ENCODE results near the gene ZNF143.
"Not testable (repeated sequence)": the region's sequence is repeated elsewhere in the genome, so short reads cannot be mapped to it uniquely, and the experiment has no call there.

ZNF143 gene

DNA sequence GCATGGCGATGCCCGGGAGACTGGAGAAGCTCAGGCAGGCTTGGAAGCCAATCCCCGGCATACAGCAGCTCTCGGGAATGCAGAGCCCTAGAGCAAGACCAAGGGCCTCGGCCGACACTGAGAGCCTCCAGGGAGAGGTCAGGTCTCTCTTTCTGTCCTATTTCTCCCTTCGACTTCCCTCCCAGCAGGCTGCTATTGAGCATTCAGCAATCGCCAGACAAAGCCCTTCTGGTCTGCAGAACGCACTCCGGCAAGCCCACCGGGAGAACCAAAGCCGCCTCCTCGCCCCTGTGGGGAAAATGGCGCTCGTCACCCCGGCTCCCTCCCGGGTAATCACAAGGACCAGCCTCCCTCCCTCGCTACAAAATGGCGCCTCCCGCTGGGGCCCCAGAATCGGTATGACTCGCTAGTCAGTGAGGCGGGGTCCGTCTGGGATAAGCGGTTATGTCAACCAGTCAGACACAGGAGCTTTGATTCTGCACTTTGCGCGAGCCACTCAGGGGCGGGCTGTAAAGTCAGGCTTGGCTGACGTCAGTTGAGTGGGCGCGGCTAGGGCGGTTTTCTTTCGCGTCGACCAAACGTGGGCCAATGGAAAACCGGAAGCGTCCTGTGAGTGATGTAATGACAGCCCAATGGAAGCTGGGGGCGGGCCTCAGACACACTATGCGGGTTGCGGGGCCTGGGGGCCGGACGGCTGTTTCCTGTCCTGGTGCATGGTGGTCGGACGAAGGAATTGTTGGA is at the start of gene ZNF143:
Gene ZNF143, plus strand, starts transcription at position 691 of the 741 bp plus-strand sequence. CDS start 10,297 bp downstream, outside the sequence.
- FAIRE-seq, result peak; percentile 83
- peak; percentile 72 for TF ChIP-seq POLR2A (IDR thresholded peaks at IDR 0.05; ENCODE audit: low read depth, low read length)
- DNase-seq (ENCODE audit: insufficient read length, low spot score), result peak; percentile 98

DNA sequence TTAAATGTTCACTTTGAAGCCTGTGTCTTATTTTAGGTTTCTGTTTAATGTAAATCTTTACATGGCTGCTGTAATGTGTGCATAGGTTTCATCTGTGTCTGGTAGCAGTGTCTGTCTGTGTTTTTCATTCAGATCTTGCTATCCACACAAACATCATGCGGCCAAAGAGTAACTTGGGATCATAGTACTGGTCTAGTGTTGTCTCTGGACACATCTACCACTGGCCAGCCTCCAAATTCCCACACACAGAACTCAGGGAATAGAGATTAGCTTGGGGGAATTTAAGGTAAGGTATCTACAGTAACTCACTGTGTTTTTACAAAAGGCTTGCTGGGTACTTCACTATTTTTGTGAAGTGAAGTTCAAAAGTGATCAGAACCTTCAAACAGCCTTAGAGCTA is 32.1 kb upstream of the ZNF143 start:
- no peak for DNase-seq (ENCODE audit: insufficient read length, low spot score)
- no peak for TF ChIP-seq POLR2A (IDR thresholded peaks at IDR 0.05; ENCODE audit: low read depth, low read length)
- FAIRE-seq, result peak; percentile 81

DNA sequence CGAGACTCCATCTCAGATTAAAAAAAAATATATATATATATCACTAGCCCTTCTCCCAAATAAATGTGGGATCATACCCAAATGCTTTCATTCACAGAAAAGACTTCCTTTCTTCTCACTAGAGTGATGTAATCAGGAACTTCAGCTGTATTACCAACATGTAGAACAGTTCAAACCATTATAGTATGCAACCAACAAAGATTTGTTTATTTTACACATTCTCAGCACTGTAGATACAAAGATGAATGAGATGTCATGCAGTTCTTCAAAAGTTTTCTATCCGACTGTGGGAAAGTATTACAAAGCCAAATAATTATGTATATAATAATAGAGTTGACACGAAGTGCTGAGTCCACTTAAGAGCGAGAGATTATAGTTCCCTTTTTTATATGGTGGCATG is 22.2 kb upstream of the ZNF143 start:
- DNase-seq (ENCODE audit: insufficient read length, low spot score), result no peak
- no peak for FAIRE-seq
- no peak for TF ChIP-seq POLR2A (IDR thresholded peaks at IDR 0.05; ENCODE audit: low read depth, low read length)

DNA sequence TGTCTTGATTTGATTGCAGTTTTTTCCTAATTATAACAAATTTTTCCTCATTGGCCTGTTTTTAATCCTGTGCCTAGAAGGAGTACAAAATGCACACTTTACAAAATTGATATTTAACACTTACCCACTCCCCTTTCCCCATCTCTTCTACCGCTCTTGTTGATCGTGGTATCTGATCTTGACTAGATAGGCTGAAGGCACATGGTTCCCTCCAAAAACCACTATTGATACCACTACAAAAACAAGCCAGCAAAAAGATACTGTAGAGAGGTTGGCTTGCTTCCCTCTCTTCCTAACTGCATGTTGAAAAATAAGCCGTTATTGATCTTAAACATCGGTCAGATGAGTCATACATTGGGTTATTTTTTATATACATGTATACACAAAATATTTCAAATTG is 14.6 kb upstream of the ZNF143 start:
- DNase-seq (ENCODE audit: insufficient read length, low spot score), result no peak
- no peak for FAIRE-seq
- no peak for TF ChIP-seq POLR2A (IDR thresholded peaks at IDR 0.05; ENCODE audit: low read depth, low read length)

- FAIRE-seq, result no peak
Observed at GRCh38 chr11:9448576-9449352, 12.0 kb upstream of the ZNF143 start.

GRCh38 chr11:9452023-9452422 is 8.8 kb upstream of the ZNF143 start:
- not testable (repeated sequence) for DNase-seq (ENCODE audit: insufficient read length, low spot score); FAIRE-seq

More at GRCh38 chr11:9448576-9449352, 12.0 kb upstream of the ZNF143 start:
- TF ChIP-seq POLR2A (IDR thresholded peaks at IDR 0.05; ENCODE audit: low read depth, low read length), result no peak
- no peak for DNase-seq (ENCODE audit: insufficient read length, low spot score)

DNA sequence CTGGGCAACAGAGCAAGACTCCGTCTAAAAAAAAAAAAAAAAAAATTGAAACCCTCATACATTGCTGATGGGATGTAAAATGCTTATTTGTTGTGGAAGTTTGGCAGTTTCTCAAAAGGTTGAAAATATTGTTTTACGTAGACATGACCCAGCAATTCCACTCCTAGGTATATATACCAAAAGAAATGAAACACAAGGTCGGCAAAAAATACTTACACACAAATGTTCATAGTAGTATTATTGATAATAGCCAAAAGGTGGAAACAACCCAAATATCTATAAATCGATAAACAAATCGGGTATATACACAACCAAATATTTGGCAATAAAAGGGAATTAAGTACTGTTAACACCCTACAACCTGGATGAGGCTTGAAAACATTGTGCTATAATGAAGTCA is 5.1 kb upstream of the ZNF143 start:
- DNase-seq (ENCODE audit: insufficient read length, low spot score), result no peak
- no peak for FAIRE-seq
- no peak for TF ChIP-seq POLR2A (IDR thresholded peaks at IDR 0.05; ENCODE audit: low read depth, low read length)

DNA sequence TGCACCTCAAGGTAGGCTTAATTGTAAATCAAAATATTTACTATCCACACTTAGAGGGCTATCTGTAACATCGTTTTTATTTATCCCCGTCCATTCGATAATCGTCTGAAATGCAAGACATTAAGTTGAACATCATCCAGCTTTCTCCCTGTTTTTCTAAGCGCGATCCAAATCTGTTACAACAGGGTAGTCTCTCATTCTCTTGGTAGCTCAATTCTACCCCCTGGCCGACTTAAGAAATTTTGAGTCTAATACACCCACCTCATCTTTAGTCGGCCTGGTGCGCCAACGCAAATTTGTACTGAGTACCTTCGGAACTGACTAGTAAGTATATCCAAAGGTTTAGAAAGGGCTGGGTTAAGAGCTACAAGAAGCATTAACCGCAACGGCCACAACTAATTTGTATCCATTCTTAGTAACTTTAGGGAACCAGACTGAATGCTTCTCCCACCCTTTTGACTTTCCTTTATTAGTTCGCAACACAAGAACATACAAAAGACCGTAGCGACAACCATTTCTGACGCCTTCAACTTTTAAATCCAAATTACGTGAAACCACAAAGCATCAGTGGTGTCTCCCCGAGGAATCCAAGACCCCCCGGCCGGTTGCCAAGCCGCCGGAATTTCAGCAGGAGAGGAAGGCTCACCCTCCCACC is 1.0 kb upstream of the ZNF143 start:
- TF ChIP-seq POLR2A (IDR thresholded peaks at IDR 0.05; ENCODE audit: low read depth, low read length), result no peak
- no peak for FAIRE-seq
- no peak for DNase-seq (ENCODE audit: insufficient read length, low spot score)

- DNase-seq (ENCODE audit: insufficient read length, low spot score) (peak; percentile 75), FAIRE-seq (no peak)
- peak; percentile 55 for TF ChIP-seq POLR2A (IDR thresholded peaks at IDR 0.05; ENCODE audit: low read depth, low read length)
Observed at GRCh38 chr11:9461063-9461759, 399 bp downstream of the ZNF143 start.

DNA sequence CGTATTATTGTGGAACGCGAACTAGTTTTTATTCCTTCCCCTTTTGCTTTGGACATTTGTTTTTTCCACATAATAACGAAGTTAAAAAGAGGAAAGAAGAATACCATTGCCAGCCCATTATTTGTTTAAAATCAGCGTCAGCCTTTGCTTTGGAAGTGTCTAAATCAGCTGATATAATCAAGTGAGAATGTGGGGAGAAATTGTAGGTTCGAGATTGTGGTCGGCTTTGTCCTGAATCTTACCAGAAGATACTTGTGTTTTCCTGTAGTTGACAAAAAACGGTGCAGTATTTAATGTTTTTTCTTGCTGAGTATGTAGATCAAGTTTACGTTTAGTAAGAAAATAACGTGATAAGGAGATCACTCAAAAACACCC is 935 bp downstream of the ZNF143 start:
- no peak for DNase-seq (ENCODE audit: insufficient read length, low spot score)
- TF ChIP-seq POLR2A (IDR thresholded peaks at IDR 0.05; ENCODE audit: low read depth, low read length), result no peak
- FAIRE-seq, result no peak

GRCh38 chr11:9462172-9462799 is 1.5 kb downstream of the ZNF143 start:
- FAIRE-seq, result no peak

GRCh38 chr11:9462806-9463537 is 2.2 kb downstream of the ZNF143 start:
- no peak for DNase-seq (ENCODE audit: insufficient read length, low spot score)
- FAIRE-seq, result no peak

More at GRCh38 chr11:9462172-9462799, 1.5 kb downstream of the ZNF143 start:
- no peak for DNase-seq (ENCODE audit: insufficient read length, low spot score)
- no peak for TF ChIP-seq POLR2A (IDR thresholded peaks at IDR 0.05; ENCODE audit: low read depth, low read length)

GRCh38 chr11:9470765-9471164 is 10.0 kb downstream of the ZNF143 start:
- DNase-seq (ENCODE audit: insufficient read length, low spot score), result no peak

More at GRCh38 chr11:9462806-9463537, 2.2 kb downstream of the ZNF143 start:
- TF ChIP-seq POLR2A (IDR thresholded peaks at IDR 0.05; ENCODE audit: low read depth, low read length), result no peak

More at GRCh38 chr11:9470765-9471164, 10.0 kb downstream of the ZNF143 start:
- no peak for TF ChIP-seq POLR2A (IDR thresholded peaks at IDR 0.05; ENCODE audit: low read depth, low read length)
- FAIRE-seq, result no peak

Data from H54 (cell line).